NCI-H1417 (cell line): ENCODE results near the gene KLHDC1.
"Not testable (repeated sequence)": the region's sequence is repeated elsewhere in the genome, so short reads cannot be mapped to it uniquely, and the experiment has no call there.

ENCODE experiments used
- DNase-seq, 3 experiments: peaks; one replicate each; lab custom pipeline; 2025; lab: John Stamatoyannopoulos, UW

KLHDC1 gene

GRCh38 chr14:49692811-49693734 is at the start of gene KLHDC1:
Gene KLHDC1 (plus strand): TSS chr14:49693120. CDS start chr14:49693195, 75 bp downstream.
- DNase-seq: peak; percentile 72 to 93 (median 91)

- DNase-seq: no peak
These were observed 39.4 kb upstream of the KLHDC1 start for GRCh38 chr14:49653508-49653907.

- DNase-seq: no peak
These were observed 38.4 kb upstream of the KLHDC1 start for GRCh38 chr14:49654511-49654910.

GRCh38 chr14:49657500-49657899 is 35.4 kb upstream of the KLHDC1 start:
- not testable (repeated sequence) for DNase-seq

- peak in 1 of 3 experiments; percentile 17 for DNase-seq
These were observed 33.1 kb upstream of the KLHDC1 start for GRCh38 chr14:49659526-49660455.

- no peak for DNase-seq
These were observed 22.4 kb upstream of the KLHDC1 start for GRCh38 chr14:49670475-49670874.

GRCh38 chr14:49673586-49673985 is 19.3 kb upstream of the KLHDC1 start:
- DNase-seq: no peak

- DNase-seq: no peak
These were observed 15.3 kb upstream of the KLHDC1 start for GRCh38 chr14:49677643-49678042.

- DNase-seq: no peak
These were observed 13.6 kb upstream of the KLHDC1 start for GRCh38 chr14:49679271-49679670.

- DNase-seq: no peak
These were observed 6.5 kb upstream of the KLHDC1 start for GRCh38 chr14:49686425-49686824.

GRCh38 chr14:49687942-49688700 is 4.8 kb upstream of the KLHDC1 start, which contains the start of gene POLE2:
Gene POLE2 (minus strand): TSS chr14:49688214. CDS start chr14:49688203, 11 bp downstream.
- DNase-seq: peak; percentile 79 to 92 (median 91)

GRCh38 chr14:49688701-49689030 is 4.3 kb upstream of the KLHDC1 start:
- no peak for DNase-seq

- DNase-seq: no peak
These were observed 1.9 kb upstream of the KLHDC1 start for GRCh38 chr14:49691031-49691430.

GRCh38 chr14:49692193-49692757 is 645 bp upstream of the KLHDC1 start:
- DNase-seq: no peak

- DNase-seq: not testable (repeated sequence)
These were observed 810 bp downstream of the KLHDC1 start for GRCh38 chr14:49693735-49694124.

- DNase-seq: no peak
These were observed 9.8 kb downstream of the KLHDC1 start for GRCh38 chr14:49702725-49703124.

- no peak for DNase-seq
These were observed 11.0 kb downstream of the KLHDC1 start for GRCh38 chr14:49703965-49704364.

- DNase-seq: not testable (repeated sequence)
These were observed 11.6 kb downstream of the KLHDC1 start for GRCh38 chr14:49704471-49704870.

- not testable (repeated sequence) for DNase-seq
These were observed 18.1 kb downstream of the KLHDC1 start for GRCh38 chr14:49710993-49711392.

- no peak for DNase-seq
These were observed 27.8 kb downstream of the KLHDC1 start for GRCh38 chr14:49720744-49721143.

- DNase-seq: not testable (repeated sequence)
These were observed 29.0 kb downstream of the KLHDC1 start for GRCh38 chr14:49721733-49722435.
